Thymus (tissue), 11 donors: ENCODE measurements around the gene TP63. TPM values are rescaled to one million over a fixed set of nuclear protein-coding genes. Genes with fewer than 3 reads are reported as not detected.

Experiments
- DNase-seq, 9 donors: peaks; one replicate each; pipeline ENCODE4 v3.0.0-alpha.2; 2013; ENCODE audit warnings: low spot score in 9 of 9, low read depth in 6 of 9, missing footprints in 1 of 9
- H3K27ac ChIP-seq, 2 donors: one replicate each; pipeline ENCODE4 v1.5.1; 2013; ENCODE audit warnings: control low read depth in 1 of 2, low read depth in 1 of 2, low read length in 1 of 2, mild to moderate bottlenecking in 1 of 2, moderate library complexity in 1 of 2
- H3K27me3 ChIP-seq, 2 donors: one replicate each; pipeline ENCODE4 v1.5.1; 2013; ENCODE audit warnings: low read length in 1 of 2; ENCODE audit not compliant: control insufficient read depth in 2 of 2, insufficient read depth in 1 of 2
- H3K36me3 ChIP-seq, 2 donors: one replicate each; pipeline ENCODE4 v1.5.1; 2013; ENCODE audit warnings: low read length in 1 of 2, mild to moderate bottlenecking in 1 of 2, moderate library complexity in 1 of 2; ENCODE audit not compliant: control insufficient read depth in 2 of 2, insufficient read depth in 2 of 2
- H3K4me1 ChIP-seq, 2 donors: one replicate each; pipeline ENCODE4 v1.5.1; 2013; ENCODE audit warnings: low read length in 2 of 2; ENCODE audit not compliant: control insufficient read depth in 2 of 2, insufficient read depth in 2 of 2
- H3K4me3 ChIP-seq, 2 donors: one replicate each; pipeline ENCODE4 v1.5.1; 2013; ENCODE audit warnings: low read length in 2 of 2, control low read depth in 1 of 2, mild to moderate bottlenecking in 1 of 2
- H3K9me3 ChIP-seq, 2 donors: one replicate each; pipeline ENCODE4 v1.5.1; 2013; ENCODE audit warnings: low read length in 1 of 2, mild to moderate bottlenecking in 1 of 2; ENCODE audit not compliant: control insufficient read depth in 2 of 2, insufficient read depth in 1 of 2
- WGBS: extraction: QIAGEN DNeasy Blood & Tissue Kit; methylation state at CpG from one replicate; pipeline ENCODE4 v1.1.7; 2013; 5-methylcytosine and 5-hydroxymethylcytosine counted together
- polyA plus RNA-seq: library from polyadenylated mRNA; stranded (reverse); fragments of 200-250 nt; gene quantifications from one replicate; pipeline ENCODE4 v1.2.3, GENCODE V29; 2013
- total RNA-seq: library from RNA; stranded (reverse); fragments of 120-200 nt; gene quantifications from one replicate; pipeline ENCODE4 v1.2.4, GENCODE V29; 2013
- donor health status: healthy.

Gene TP63
- total and polyA plus RNA-seq, 2 donors: 17.3 to 47.1 TPM

DNA sequence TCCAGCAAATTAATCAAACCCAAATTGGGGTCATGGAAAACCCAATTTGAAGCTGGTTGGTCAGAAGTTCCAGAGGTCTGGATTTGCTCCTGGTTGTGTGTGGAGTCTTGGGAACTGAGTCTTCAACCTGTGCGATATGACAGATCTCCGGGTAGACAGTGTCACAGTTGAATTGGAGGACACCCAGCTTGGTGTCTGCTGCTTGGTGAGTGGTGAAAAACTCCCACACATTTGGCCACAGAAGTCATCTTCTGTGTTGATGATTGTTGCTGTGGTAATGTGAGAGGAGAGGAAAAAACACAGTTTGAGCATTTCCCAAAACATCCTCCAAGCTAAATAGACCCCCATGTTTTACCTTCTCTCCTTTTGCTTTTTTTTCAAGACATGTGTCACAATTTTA lies 218.1 kb downstream of the TP63 start:
- Histone ChIP-seq H3K27ac (no peak overlapping the region), H3K27me3 (no peaks in the 10 kb centered on the region), H3K36me3 (no peaks in the 10 kb centered on the region), H3K9me3 (no peaks in the 10 kb centered on the region), H3K4me1 (no peaks in the 10 kb centered on the region), H3K4me3 (no peak overlapping the region)
- WGBS: 96% methylated on average over 2 of the region's 2 CpGs
- no peak for DNase-seq

- Histone ChIP-seq H3K4me3 (no peak overlapping the region), H3K36me3 (no peaks in the 10 kb centered on the region), H3K27me3 (no peaks in the 10 kb centered on the region), H3K9me3 (no peaks in the 10 kb centered on the region), H3K4me1 (no peaks in the 10 kb centered on the region), H3K27ac (no peak overlapping the region)
- 84% methylated on average over 4 of the region's 4 CpGs for WGBS
- DNase-seq: no peak
Measured at GRCh38 chr3:189851682-189852081, 220.5 kb downstream of the TP63 start.

- H3K9me3 ChIP-seq: no peaks in the 10 kb centered on the region
- no peaks in the 10 kb centered on the region for H3K4me1 ChIP-seq
- no peak overlapping the region for H3K4me3 ChIP-seq
- no peaks in the 10 kb centered on the region for H3K36me3 ChIP-seq
- 97% methylated on average over 3 of the region's 3 CpGs for WGBS
- no peak for DNase-seq
- no peak overlapping the region for H3K27ac ChIP-seq
- no peaks in the 10 kb centered on the region for H3K27me3 ChIP-seq
Measured at GRCh38 chr3:189853906-189854305, 222.7 kb downstream of the TP63 start.

GRCh38 chr3:189860296-189860695 lies 229.1 kb downstream of the TP63 start:
- WGBS: 93% methylated on average over 4 of the region's 4 CpGs
- no peak for DNase-seq
- H3K36me3 ChIP-seq: no peaks in the 10 kb centered on the region
- no peak overlapping the region for H3K4me3 ChIP-seq
- no peaks in the 10 kb centered on the region for H3K27me3 ChIP-seq
- no peaks in the 10 kb centered on the region for H3K9me3 ChIP-seq
- H3K4me1 ChIP-seq: no peaks in the 10 kb centered on the region
- no peak overlapping the region for H3K27ac ChIP-seq

DNA sequence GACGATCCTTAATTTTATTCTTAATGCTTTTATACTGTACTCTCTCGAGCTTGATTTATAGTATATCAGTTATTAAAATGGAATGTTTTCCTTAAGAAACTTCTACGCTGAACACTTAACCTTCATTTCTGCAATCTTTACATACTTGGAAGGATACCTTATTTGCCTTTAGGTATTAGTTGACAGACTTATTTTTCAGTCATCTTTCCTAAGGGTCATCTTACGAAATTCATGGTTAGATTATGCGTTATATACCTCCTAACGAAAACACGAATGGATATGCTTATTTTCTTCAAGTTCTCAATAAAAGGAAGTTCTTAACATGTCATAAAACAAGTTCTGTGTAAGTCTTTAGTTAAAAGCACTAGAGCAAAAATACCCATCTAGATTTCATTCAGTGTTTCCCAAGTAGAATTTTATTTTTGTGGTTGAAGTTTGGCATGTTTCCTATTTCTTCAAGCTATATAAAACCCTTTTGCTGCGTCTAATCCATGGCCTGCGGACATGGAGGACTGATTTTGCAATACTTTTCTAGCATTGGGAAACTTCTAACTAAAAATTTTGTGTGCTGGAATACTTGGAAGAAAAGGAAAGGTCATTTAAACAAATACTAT lies 231.3 kb downstream of the TP63 start:
- H3K36me3 ChIP-seq: no peaks in the 10 kb centered on the region
- no peak overlapping the region for H3K27ac ChIP-seq
- no peaks in the 10 kb centered on the region for H3K9me3 ChIP-seq
- no peak overlapping the region for H3K4me3 ChIP-seq
- H3K4me1 ChIP-seq: no peaks in the 10 kb centered on the region
- no peaks in the 10 kb centered on the region for H3K27me3 ChIP-seq
- WGBS: 94% methylated on average over 9 of the region's 9 CpGs
- DNase-seq: no peak

GRCh38 chr3:189863031-189863430 lies 231.8 kb downstream of the TP63 start:
- H3K4me3 ChIP-seq: no peak overlapping the region

DNA sequence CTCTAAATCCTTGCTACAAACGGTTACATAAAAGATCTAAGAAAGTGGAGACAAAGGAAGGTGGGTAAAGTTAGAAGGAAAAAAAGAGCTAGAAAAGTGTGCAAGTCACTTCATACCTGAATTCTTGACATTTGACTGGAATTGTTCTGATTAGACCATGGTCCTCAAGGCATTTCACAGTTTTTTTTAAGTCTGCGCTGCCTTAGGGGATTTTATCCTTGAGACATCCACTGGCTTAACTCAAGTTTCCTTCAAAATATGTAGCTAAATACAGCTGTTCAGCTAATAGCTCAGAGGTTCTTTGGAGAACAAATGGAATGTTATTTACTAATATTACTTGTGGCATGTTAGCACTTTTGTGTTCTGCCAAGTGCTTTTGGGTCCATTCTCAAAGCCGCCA lies 236.9 kb downstream of the TP63 start:
- H3K27ac ChIP-seq: no peak overlapping the region
- peaks cover 0 to 4% of the 10 kb centered on the region in 2 donors for H3K9me3 ChIP-seq
- no peaks in the 10 kb centered on the region for H3K4me1 ChIP-seq
- DNase-seq: no peak
- H3K27me3 ChIP-seq: no peaks in the 10 kb centered on the region
- no peaks in the 10 kb centered on the region for H3K36me3 ChIP-seq
- H3K4me3 ChIP-seq: no peak overlapping the region
- 98% methylated on average over 3 of the region's 3 CpGs for WGBS

More at GRCh38 chr3:189863031-189863430, 231.8 kb downstream of the TP63 start:
- H3K36me3 ChIP-seq: no peaks in the 10 kb centered on the region
- H3K27ac ChIP-seq: no peak overlapping the region
- DNase-seq: no peak
- WGBS: 92% methylated on average over 3 of the region's 3 CpGs
- H3K4me1 ChIP-seq: no peaks in the 10 kb centered on the region
- H3K9me3 ChIP-seq: no peaks in the 10 kb centered on the region
- H3K27me3 ChIP-seq: no peaks in the 10 kb centered on the region

DNA sequence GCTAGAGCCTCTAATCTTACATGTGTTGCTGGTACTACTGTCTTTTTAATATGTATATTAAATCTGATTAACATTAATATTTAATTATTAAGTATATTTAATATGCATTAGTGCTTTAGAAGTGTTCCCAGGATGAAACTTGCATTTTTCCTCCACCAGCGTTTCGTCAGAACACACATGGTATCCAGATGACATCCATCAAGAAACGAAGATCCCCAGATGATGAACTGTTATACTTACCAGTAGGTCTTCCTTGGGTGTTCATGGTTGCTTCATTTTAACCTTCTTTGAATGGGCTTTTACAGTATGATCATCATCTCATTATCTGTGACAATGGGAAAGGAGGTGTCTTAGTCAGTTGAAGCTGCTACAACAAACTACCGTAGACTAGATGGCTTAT lies 238.0 kb downstream of the TP63 start:
- H3K27ac ChIP-seq: no peak overlapping the region
- H3K36me3 ChIP-seq: no peaks in the 10 kb centered on the region
- no peak for DNase-seq
- WGBS: 95% methylated on average over 4 of the region's 4 CpGs
- H3K4me1 ChIP-seq: no peaks in the 10 kb centered on the region
- no peak overlapping the region for H3K4me3 ChIP-seq
- peaks cover 0 to 4% of the 10 kb centered on the region in 2 donors for H3K9me3 ChIP-seq
- H3K27me3 ChIP-seq: no peaks in the 10 kb centered on the region

- Histone ChIP-seq H3K27ac (no peak overlapping the region), H3K4me3 (no peak overlapping the region), H3K4me1 (no peaks in the 10 kb centered on the region), H3K27me3 (no peaks in the 10 kb centered on the region), H3K36me3 (no peaks in the 10 kb centered on the region), H3K9me3 (peaks cover 0 to 4% of the 10 kb centered on the region in 2 donors)
- no peak for DNase-seq
- WGBS: 95% methylated on average over 2 of the region's 2 CpGs
Measured at GRCh38 chr3:189871418-189871817, 240.2 kb downstream of the TP63 start.
